DND-41 (cell line): Measurements from ENCODE around the gene FASN.

Source experiments
- EZH2 ChIP-seq: IDR thresholded peaks from 3 replicates; pipeline ENCODE4 v1.6.1; 2012; ENCODE audit warnings: borderline replicate concordance, low read depth, mild to moderate bottlenecking, moderate library complexity, low read length, inconsistent platforms; ENCODE audit not compliant: severe bottlenecking
- TF ChIP-seq, protein P1 (sequence below): IDR thresholded peaks from 2 replicates; pipeline ENCODE4 v1.5.1; 2012; ENCODE audit warnings: borderline replicate concordance, low read length, moderate library complexity, mild to moderate bottlenecking; ENCODE audit not compliant: poor library complexity, severe bottlenecking; ENCODE audit errors: extremely low read depth

DNA sequence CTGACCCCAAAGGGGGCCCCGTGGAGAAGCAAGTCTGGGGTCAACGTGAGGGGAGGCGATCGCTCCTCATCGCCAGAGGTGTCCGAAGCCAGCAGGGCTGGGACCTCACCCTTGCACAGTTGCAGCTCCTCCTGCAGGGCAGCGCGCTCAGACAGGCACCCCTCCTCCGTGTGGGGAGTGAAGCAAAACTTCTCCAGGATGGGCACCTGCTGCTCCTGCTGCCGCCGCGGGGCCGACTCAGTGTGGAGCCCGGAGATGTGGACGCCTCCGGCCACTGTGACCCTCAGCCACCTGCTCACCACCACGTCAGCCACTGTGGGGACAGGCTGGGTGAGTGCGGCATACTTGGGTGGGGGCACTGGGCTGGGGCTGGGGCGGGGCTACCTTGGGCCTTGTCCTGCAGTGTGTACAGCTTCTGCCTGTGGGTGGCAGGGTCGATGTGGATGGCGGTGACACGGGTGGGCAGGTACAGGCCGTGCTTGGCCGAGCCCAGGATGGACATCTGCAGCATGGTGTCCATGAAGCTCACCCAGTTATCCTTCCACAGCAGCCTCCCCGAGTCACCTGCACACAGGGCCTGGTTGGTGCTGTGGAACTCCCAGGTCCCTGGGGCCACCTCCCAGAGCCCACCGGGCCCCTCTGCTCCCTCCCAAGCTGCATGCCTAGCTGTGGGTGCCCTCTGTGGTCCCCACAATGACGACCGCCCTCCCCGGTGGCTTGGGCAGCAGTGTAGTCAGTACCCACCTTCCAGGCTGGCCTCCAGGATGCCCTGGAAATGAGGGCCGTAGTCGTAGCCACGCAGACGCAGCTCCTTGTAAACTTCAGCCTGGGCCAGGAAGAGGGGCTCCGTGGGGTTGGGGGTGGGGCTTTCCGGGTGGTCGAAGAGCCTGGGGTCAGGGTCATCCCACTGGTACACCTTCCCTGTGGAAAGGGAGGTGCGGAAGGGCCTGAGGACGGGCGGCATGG is 10.8 kb downstream of the FASN start:
- TF ChIP-seq, protein P1, sequence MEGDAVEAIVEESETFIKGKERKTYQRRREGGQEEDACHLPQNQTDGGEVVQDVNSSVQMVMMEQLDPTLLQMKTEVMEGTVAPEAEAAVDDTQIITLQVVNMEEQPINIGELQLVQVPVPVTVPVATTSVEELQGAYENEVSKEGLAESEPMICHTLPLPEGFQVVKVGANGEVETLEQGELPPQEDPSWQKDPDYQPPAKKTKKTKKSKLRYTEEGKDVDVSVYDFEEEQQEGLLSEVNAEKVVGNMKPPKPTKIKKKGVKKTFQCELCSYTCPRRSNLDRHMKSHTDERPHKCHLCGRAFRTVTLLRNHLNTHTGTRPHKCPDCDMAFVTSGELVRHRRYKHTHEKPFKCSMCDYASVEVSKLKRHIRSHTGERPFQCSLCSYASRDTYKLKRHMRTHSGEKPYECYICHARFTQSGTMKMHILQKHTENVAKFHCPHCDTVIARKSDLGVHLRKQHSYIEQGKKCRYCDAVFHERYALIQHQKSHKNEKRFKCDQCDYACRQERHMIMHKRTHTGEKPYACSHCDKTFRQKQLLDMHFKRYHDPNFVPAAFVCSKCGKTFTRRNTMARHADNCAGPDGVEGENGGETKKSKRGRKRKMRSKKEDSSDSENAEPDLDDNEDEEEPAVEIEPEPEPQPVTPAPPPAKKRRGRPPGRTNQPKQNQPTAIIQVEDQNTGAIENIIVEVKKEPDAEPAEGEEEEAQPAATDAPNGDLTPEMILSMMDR: no peak
- TF ChIP-seq EZH2: no peak
